HepG2 (cell line): ENCODE results near the gene TXNRD2. TPM values are rescaled to one million over a fixed set of nuclear protein-coding genes. Genes with fewer than 3 reads are reported as not detected.

Experiments used
- ATF7 ChIP-seq, 2 experiments: fragments of 450-650 bp in 1 of 2; sonication (generic) in 1 of 2; formaldehyde crosslinking in 1 of 2; IDR thresholded peaks; 2 replicates each; pipeline versions ENCODE4 v1.4.0 to v1.6.1; 2016 to 2020; ENCODE audit warnings: antibody characterized with exemption in 1 of 2, mild to moderate bottlenecking in 1 of 2, missing genetic modification reagents in 1 of 2
- CEBPG ChIP-seq: IDR thresholded peaks from 2 replicates; pipeline ENCODE4 v1.6.1; 2016
- LRRFIP1 ChIP-seq: sonication (generic); formaldehyde crosslinking; conservative IDR thresholded peaks from 2 replicates; pipeline ENCODE4 v1.4.0; 2020; ENCODE audit warnings: missing genetic modification reagents
- SAFB2 ChIP-seq: sonication (generic); formaldehyde crosslinking; IDR thresholded peaks from 2 replicates; pipeline ENCODE4 v1.5.1; 2020; ENCODE audit warnings: missing genetic modification reagents, low read depth, mild to moderate bottlenecking, borderline replicate concordance
- SNAPC2 ChIP-seq: sonication (generic); formaldehyde crosslinking; IDR thresholded peaks from 2 replicates; pipeline ENCODE4 v1.8.1; 2022; ENCODE audit warnings: mild to moderate bottlenecking, missing genetic modification reagents
- TBP ChIP-seq: sonication (generic); formaldehyde crosslinking; IDR thresholded peaks from 2 replicates; pipeline ENCODE4 v1.5.0; 2020; ENCODE audit warnings: missing genetic modification reagents
- ZHX2 ChIP-seq, 2 experiments: sonication (generic) in 1 of 2; formaldehyde crosslinking in 1 of 2; IDR thresholded peaks; 2 replicates each; pipeline versions ENCODE4 v1.6.1 to v1.9.0; 2014 to 2022; ENCODE audit warnings: antibody characterized with exemption in 1 of 2, borderline replicate concordance in 1 of 2, inconsistent platforms in 1 of 2, low read depth in 1 of 2, missing genetic modification reagents in 1 of 2
- ZMYM3 ChIP-seq: sonication (generic); formaldehyde crosslinking; IDR thresholded peaks from 2 replicates; pipeline ENCODE4 v1.5.1; 2020; ENCODE audit warnings: mild to moderate bottlenecking, missing genetic modification reagents
- ZNF878 ChIP-seq: sonication (generic); formaldehyde crosslinking; IDR thresholded peaks from 2 replicates; pipeline ENCODE4 v1.8.1; 2023; ENCODE audit warnings: mild to moderate bottlenecking, missing genetic modification reagents, moderate library complexity
- polyA plus RNA-seq, 8 experiments: library from polyadenylated mRNA; depleted of rRNA in 3 of 8; stranded (reverse) in 7 of 8; unstranded in 1 of 8; fragments of >200 nt; fragmentation: Illumina TruSeq in 4 of 8; extraction: Trizol in 4 of 8; gene quantifications; 2 replicates each; pipeline versions ENCODE4 v1.2.1 to v1.2.3, GENCODE V29; 2011 to 2016; ENCODE audit warnings: low read depth in 4 of 8, missing spikeins in 1 of 8, mixed read lengths in 1 of 8; ENCODE audit not compliant: insufficient read depth in 1 of 8
- total RNA-seq, 5 experiments: library from RNA; depleted of rRNA; stranded (reverse); fragments of >200 nt; fragmentation: Illumina TruSeq; extraction: Trizol; gene quantifications; 2 replicates each; pipeline ENCODE4 v1.2.3, GENCODE V29; 2016; ENCODE audit warnings: low read depth in 1 of 5
- TF ChIP-seq, protein P1 (sequence below): sonication (generic); formaldehyde crosslinking; IDR thresholded peaks from 2 replicates; pipeline ENCODE4 v1.9.0; 2021; ENCODE audit warnings: missing genetic modification reagents, borderline replicate concordance

TXNRD2 gene
- total and polyA plus RNA-seq, 2 of the 13 experiments (the other 11 are each of a cell fraction or from before 2014, with no cell fraction given): 17.5 to 18.6 TPM

DNA sequence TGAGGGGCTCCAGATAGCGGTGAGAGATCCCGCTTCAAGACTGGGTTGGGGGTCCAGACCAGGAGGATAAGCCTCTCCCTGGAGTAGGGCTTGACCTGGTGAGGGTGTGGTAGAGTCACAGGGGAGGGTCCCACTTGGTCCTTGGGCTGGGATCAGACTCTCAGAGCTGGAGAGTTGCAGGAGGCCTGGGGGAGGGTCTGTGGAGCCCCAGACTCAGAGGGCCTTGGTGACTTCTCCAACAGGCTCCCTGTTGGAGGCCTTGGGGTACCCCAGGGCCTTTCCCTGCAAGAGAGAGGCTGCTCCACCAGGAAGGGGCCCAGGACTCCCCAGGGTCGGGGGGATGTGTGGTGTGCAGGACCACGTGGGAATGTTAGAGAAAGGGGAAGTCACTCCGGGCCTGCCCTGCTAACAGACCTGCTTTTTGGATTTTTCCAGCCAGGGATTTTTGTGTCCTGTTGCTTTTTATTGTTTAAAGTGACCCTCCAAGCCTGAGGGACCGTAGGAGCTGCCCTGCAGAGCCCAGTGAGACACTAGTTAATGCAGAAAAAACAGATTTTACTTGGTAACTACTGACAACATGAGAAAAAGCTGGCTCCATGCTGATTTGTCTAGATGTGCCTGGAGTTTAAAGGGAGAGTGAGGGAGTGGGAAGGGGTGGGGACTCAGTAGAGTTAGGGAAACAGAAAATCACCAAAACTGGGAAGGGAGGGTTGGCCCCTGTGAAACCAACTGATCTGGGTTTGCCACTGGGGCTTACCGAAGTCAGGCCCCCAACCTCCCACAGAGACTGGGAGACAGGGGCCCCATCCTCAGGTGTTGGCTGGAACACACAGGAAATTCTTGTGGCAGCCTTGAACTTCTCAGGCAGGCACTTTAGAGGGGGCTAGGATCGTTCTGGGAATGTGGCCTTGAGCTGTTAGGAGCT lies 801 bp upstream of the TXNRD2 start (continued):
- 0 out of 2 replicates have a peak, but pooled peaks have one; percentile 54 for TF ChIP-seq ZNF878 (CRISPR knock-in tag)
- no peak for TF ChIP-seq TBP (CRISPR knock-in tag)
- no peak for TF ChIP-seq ZHX2 (IDR thresholded peaks at IDR 0.05; ENCODE audit: low read depth)
- TF ChIP-seq ZHX2 (CRISPR knock-in tag; IDR thresholded peaks at IDR 0.05; ENCODE audit: borderline replicate concordance): no peak
- TF ChIP-seq SAFB2 (CRISPR knock-in tag): no peak
- TF ChIP-seq ZMYM3: no peak
- no peak; the same call in 1 of the 2 replicates for TF ChIP-seq SNAPC2 (CRISPR knock-in tag)
- TF ChIP-seq CEBPG (CRISPR knock-in tag): no peak
- TF ChIP-seq, protein P1, sequence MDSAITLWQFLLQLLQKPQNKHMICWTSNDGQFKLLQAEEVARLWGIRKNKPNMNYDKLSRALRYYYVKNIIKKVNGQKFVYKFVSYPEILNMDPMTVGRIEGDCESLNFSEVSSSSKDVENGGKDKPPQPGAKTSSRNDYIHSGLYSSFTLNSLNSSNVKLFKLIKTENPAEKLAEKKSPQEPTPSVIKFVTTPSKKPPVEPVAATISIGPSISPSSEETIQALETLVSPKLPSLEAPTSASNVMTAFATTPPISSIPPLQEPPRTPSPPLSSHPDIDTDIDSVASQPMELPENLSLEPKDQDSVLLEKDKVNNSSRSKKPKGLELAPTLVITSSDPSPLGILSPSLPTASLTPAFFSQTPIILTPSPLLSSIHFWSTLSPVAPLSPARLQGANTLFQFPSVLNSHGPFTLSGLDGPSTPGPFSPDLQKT (CRISPR knock-in tag): no peak
- TF ChIP-seq LRRFIP1: no peak
- no peak for TF ChIP-seq ATF7 (IDR thresholded peaks at IDR 0.05)
- TF ChIP-seq ATF7 (CRISPR knock-in tag; IDR thresholded peaks at IDR 0.05): no peak
